Measurements from ENCODE around the gene APOE. TPM values are rescaled to one million over a fixed set of nuclear protein-coding genes. Genes with fewer than 3 reads are reported as not detected.

APOE gene
- total and polyA plus RNA-seq, 2 of the 13 experiments (the other 11 are each of a cell fraction or from before 2014, with no cell fraction given) = 1,328 to 1,470 TPM

DNA sequence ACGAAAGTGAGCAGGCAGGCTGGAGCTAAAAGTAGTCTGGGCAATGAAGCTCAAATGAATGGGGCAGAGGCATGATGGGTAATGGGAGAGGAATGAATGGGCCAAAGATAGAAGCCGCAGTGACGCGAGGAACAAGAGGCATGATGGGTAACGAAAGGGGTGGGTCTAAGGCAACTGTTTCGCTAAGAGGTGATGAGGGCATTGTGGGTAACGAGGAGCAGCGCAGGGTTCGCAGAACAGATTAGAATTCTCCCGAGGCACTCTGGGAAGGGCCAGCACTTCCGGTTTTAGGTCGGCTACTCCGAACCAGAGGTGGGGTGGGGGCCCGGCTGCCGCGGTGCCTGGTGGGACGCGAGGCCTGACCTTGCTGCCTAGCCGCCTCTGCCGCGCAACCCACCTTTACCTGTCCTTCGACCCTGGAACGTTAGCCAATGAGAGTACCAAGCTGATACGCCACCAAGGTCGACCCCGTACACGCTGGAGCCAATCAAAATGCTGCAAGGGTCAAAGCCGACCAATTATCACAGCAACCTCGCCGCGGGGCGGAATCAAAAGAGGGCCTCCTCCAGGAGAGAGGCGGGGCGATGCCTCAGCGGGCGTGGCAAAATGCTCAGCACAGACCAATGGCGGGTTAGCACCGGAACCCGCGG, 15.1 kb upstream of the APOE start (continued):
- TF ChIP-seq, protein P1, sequence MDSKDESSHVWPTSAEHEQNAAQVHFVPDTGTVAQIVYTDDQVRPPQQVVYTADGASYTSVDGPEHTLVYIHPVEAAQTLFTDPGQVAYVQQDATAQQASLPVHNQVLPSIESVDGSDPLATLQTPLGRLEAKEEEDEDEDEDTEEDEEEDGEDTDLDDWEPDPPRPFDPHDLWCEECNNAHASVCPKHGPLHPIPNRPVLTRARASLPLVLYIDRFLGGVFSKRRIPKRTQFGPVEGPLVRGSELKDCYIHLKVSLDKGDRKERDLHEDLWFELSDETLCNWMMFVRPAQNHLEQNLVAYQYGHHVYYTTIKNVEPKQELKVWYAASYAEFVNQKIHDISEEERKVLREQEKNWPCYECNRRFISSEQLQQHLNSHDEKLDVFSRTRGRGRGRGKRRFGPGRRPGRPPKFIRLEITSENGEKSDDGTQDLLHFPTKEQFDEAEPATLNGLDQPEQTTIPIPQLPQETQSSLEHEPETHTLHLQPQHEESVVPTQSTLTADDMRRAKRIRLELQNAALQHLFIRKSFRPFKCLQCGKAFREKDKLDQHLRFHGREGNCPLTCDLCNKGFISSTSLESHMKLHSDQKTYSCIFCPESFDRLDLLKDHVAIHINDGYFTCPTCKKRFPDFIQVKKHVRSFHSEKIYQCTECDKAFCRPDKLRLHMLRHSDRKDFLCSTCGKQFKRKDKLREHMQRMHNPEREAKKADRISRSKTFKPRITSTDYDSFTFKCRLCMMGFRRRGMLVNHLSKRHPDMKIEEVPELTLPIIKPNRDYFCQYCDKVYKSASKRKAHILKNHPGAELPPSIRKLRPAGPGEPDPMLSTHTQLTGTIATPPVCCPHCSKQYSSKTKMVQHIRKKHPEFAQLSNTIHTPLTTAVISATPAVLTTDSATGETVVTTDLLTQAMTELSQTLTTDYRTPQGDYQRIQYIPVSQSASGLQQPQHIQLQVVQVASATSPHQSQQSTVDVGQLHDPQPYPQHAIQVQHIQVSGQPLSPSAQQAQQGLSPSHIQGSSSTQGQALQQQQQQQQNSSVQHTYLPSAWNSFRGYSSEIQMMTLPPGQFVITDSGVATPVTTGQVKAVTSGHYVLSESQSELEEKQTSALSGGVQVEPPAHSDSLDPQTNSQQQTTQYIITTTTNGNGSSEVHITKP (CRISPR knock-in tag; IDR thresholded peaks at IDR 0.05; ENCODE audit: low read depth) = peak; percentile 28; the same call in 1 of the 2 replicates
- TF ChIP-seq ERF (CRISPR knock-in tag; IDR thresholded peaks at IDR 0.05) = peak; percentile 71; the same call in 1 of the 2 replicates
- TF ChIP-seq ZNF709 (CRISPR knock-in tag; IDR thresholded peaks at IDR 0.05) = 0 out of 2 replicates have a peak, but pooled peaks have one; percentile 14
- no peak for TF ChIP-seq EED (CRISPR knock-in tag; IDR thresholded peaks at IDR 0.05)
- TF ChIP-seq, protein P2, sequence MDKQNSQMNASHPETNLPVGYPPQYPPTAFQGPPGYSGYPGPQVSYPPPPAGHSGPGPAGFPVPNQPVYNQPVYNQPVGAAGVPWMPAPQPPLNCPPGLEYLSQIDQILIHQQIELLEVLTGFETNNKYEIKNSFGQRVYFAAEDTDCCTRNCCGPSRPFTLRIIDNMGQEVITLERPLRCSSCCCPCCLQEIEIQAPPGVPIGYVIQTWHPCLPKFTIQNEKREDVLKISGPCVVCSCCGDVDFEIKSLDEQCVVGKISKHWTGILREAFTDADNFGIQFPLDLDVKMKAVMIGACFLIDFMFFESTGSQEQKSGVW (CRISPR knock-in tag; IDR thresholded peaks at IDR 0.05; ENCODE audit: borderline replicate concordance) = no peak
- no peak for TF ChIP-seq TSC22D2 (CRISPR knock-in tag; IDR thresholded peaks at IDR 0.05; ENCODE audit: borderline replicate concordance)
- no peak; the same call in 1 of the 2 replicates for TF ChIP-seq REPIN1 (CRISPR knock-in tag; IDR thresholded peaks at IDR 0.05; ENCODE audit: borderline replicate concordance, low read depth)
- TF ChIP-seq ZSCAN29 (CRISPR knock-in tag; conservative IDR thresholded peaks at IDR 0.05) = no peak
- TF ChIP-seq NFATC3 (CRISPR knock-in tag; IDR thresholded peaks at IDR 0.05) = no peak
- TF ChIP-seq KDM5B (CRISPR knock-in tag; IDR thresholded peaks at IDR 0.05; ENCODE audit: borderline replicate concordance) = no peak
- TF ChIP-seq TOPORS (CRISPR knock-in tag; IDR thresholded peaks at IDR 0.05) = no peak
- TF ChIP-seq ZSCAN31 (CRISPR knock-in tag; IDR thresholded peaks at IDR 0.05; ENCODE audit: low read depth) = no peak; the same call in 1 of the 2 replicates
- TF ChIP-seq, protein P3, sequence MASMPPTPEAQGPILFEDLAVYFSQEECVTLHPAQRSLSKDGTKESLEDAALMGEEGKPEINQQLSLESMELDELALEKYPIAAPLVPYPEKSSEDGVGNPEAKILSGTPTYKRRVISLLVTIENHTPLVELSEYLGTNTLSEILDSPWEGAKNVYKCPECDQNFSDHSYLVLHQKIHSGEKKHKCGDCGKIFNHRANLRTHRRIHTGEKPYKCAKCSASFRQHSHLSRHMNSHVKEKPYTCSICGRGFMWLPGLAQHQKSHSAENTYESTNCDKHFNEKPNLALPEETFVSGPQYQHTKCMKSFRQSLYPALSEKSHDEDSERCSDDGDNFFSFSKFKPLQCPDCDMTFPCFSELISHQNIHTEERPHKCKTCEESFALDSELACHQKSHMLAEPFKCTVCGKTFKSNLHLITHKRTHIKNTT (CRISPR knock-in tag; IDR thresholded peaks at IDR 0.05) = no peak
- TF ChIP-seq RFX5 (IDR thresholded peaks at IDR 0.05; ENCODE audit: low read depth, low read length) = peak; percentile 57; the same call in 1 of the 2 replicates
- peak; percentile 98 for TF ChIP-seq NR2F6 (IDR thresholded peaks at IDR 0.05)
- TF ChIP-seq NR2F6 (CRISPR knock-in tag; IDR thresholded peaks at IDR 0.05) = peak; percentile 94
- TF ChIP-seq, protein P4, sequence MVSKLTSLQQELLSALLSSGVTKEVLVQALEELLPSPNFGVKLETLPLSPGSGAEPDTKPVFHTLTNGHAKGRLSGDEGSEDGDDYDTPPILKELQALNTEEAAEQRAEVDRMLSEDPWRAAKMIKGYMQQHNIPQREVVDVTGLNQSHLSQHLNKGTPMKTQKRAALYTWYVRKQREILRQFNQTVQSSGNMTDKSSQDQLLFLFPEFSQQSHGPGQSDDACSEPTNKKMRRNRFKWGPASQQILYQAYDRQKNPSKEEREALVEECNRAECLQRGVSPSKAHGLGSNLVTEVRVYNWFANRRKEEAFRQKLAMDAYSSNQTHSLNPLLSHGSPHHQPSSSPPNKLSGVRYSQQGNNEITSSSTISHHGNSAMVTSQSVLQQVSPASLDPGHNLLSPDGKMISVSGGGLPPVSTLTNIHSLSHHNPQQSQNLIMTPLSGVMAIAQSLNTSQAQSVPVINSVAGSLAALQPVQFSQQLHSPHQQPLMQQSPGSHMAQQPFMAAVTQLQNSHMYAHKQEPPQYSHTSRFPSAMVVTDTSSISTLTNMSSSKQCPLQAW (CRISPR knock-in tag; IDR thresholded peaks at IDR 0.05) = peak; percentile 38; the same call in 1 of the 2 replicates
- TF ChIP-seq ZNF431 (CRISPR knock-in tag; IDR thresholded peaks at IDR 0.05; ENCODE audit: borderline replicate concordance, low read depth) = no peak

Measured in HepG2 (cell line).